GM19372 (cell line): ENCODE measurements around the gene PDCL3.

Experiments used
- ATAC-seq: cut with Tn5 transposase; IDR thresholded peaks from one replicate; pipeline ENCODE4 v1.9.1; 2021; ENCODE audit warnings: mild to moderate bottlenecking, low read depth, moderate library complexity; ENCODE audit not compliant: unreplicated experiment

PDCL3 gene

GRCh38 chr2:100611079-100612029, 48.6 kb downstream of the PDCL3 start:
- ATAC-seq, result no peak

DNA sequence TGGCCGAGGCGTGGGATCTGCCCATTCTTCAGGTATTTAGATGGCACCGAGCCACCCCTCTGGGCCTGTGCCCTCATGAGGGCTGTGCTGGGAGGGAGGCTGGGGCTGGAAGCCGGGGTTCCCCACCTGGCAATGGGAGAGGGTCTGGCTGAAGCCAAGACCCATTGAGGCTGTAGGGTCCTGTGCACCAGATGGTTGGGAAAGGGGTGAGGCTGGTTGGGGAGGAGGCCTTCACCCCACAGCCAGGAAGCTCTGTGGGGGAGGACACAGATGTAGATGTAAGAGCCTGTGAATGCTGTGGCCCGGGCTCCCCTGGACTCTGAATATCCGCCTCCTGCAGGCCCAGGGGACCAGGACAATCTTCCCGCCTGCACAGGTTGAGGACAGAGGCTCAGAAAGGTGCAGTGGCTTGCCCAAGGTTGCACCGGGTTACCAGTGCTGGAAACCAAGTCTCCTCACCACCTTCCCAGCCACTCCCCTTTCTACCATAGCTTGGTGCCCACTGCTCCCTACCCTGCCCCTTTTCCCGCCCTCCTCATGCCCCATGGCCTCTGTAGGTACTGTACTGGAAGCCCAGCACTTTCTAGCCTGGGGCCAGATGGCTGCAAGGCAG, 49.7 kb downstream of the PDCL3 start:
- no peak for ATAC-seq

GRCh38 chr2:100613719-100614118, 50.9 kb downstream of the PDCL3 start:
- no peak for ATAC-seq

DNA sequence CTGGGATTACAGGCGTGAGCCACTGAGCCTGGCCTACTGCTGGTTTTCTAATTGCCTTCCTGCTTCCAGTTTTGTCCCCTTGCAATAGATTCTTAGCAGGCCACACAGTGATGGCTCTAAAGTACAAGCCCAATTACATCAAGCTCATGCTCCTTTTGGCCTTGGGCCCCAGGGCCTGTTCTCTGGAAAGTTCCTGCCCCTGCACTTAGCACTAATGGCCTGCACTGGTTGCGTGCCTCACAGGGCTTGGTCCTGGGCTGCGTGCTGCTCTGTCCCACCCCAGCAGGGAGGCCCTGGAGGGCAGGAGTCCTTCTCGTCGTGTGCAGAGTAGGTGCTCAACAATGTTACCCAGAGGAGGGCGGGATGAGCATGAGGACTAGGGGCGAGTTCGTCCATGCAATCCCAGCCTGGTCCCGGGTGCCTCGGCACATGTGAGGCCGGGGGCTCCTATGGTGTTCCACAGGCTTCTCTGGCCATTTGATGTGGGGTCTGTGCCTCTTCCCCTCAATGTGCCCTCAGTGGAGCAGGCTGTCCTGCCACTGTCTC, 51.7 kb downstream of the PDCL3 start:
- no peak for ATAC-seq

- no peak for ATAC-seq
These were observed 52.7 kb downstream of the PDCL3 start for GRCh38 chr2:100615471-100615870.

GRCh38 chr2:100615886-100616285, 53.1 kb downstream of the PDCL3 start:
- no peak for ATAC-seq

DNA sequence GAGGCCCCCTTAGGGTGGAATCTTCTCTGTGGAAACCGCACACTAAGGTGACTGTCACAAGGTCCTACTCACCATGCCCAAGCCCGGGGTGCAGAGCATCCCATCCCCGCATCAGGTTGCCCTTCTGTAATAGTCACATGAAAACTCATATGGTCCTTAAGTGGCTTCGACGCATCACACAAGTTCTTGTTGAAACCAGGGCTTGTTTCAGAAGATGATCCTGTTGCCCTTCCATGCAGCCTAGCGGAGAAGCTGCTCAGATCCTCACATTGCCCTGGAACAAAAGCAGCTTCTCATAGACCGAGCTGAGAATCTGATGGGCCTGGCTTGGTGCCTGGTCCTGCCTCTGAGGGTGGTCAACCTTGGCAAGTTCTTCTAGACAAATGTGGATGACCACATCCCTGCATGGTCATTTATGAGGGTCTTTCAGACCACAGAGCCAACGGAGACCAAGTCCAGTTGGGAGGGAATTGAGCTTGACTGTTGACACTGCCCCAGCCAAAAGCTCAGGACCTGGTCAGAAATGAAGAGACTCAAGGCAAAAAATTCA, 54.1 kb downstream of the PDCL3 start:
- no peak for ATAC-seq

- no peak for ATAC-seq
These were observed 57.2 kb downstream of the PDCL3 start for GRCh38 chr2:100619951-100620350.

GRCh38 chr2:100620481-100620880, 57.7 kb downstream of the PDCL3 start:
- no peak for ATAC-seq

- ATAC-seq, result no peak
These were observed 58.7 kb downstream of the PDCL3 start for GRCh38 chr2:100621371-100621951.

DNA sequence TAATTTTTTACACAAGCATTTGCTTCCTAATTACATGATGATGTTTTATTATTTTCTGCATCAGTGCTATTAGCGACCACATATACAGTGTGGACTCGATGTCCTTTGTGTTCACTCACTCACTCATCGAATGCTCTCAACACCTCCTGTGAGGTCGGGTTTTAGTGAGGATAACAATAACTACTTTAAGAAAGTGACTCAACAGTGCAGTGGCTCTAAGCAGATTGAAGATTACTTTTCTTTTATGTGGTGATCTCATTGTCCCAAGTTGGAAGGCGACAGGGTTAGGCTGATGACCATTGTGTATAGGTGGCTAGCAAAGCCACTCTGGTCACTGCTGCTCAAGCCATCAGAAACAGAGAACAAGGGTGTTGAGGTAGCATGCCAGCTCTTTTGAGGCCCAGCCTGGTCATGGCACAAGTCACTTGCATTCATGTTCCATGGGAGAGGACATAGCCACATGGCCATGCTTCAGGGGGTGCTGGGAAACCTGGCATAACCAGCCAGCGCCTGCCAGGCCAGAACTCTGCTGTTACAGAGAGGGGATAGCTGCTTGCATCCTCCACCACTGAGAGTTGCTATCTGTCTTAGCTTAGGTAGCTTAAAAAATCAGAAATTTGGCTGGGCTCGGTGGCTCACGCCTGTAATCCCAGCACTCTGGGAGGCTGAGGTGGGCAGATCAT, 60.4 kb downstream of the PDCL3 start:
- ATAC-seq, result no peak

GRCh38 chr2:100623930-100624329, 61.1 kb downstream of the PDCL3 start:
- ATAC-seq, result no peak

DNA sequence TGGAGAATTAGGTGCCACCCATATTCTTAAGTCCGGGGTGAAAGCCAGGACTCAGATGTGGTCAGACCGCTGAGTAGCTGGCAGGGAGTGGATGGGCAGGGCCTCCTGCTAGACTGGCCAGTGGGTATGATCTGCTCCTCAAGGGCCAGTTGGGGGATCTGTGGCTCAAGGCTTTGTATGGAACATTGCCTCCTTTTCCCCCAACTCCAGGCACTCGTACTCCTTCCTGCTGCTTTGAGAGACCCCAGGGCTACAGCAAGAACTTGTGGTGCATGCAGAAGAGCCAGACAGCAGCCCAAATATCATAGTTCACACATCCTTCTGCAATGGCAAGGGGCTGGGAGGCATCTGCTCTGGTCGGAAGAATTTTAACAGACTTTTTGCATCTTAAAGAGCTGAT, 61.7 kb downstream of the PDCL3 start:
- ATAC-seq, result no peak

GRCh38 chr2:100625717-100626116, 62.9 kb downstream of the PDCL3 start:
- no peak for ATAC-seq
